ENCODE results near the gene ACAN.

Gene ACAN

GRCh38 chr15:88843334-88843733 is 40.1 kb downstream of the ACAN start:
- DNase-seq (ENCODE audit: low read depth), result no peak

GRCh38 chr15:88844749-88845386 is 41.6 kb downstream of the ACAN start:
- no peak for DNase-seq (ENCODE audit: low read depth)

GRCh38 chr15:88845616-88846015 is 42.4 kb downstream of the ACAN start:
- DNase-seq (ENCODE audit: low read depth), result no peak

GRCh38 chr15:88847144-88847543 is 43.9 kb downstream of the ACAN start:
- DNase-seq (ENCODE audit: low read depth), result no peak

- no peak for DNase-seq (ENCODE audit: low read depth)
Measured at GRCh38 chr15:88848203-88848602, 45.0 kb downstream of the ACAN start.

- DNase-seq (ENCODE audit: low read depth), result no peak
Measured at GRCh38 chr15:88849376-88850072, 46.3 kb downstream of the ACAN start.

- DNase-seq (ENCODE audit: low read depth), result no peak
Measured at GRCh38 chr15:88852476-88852875, 49.2 kb downstream of the ACAN start.

- DNase-seq (ENCODE audit: low read depth), result no peak
Measured at GRCh38 chr15:88858934-88859333, 55.7 kb downstream of the ACAN start.

GRCh38 chr15:88859550-88859949 is 56.3 kb downstream of the ACAN start:
- no peak for DNase-seq (ENCODE audit: low read depth)

- no peak for DNase-seq (ENCODE audit: low read depth)
Measured at GRCh38 chr15:88860212-88860611, 57.0 kb downstream of the ACAN start.

- DNase-seq (ENCODE audit: low read depth), result no peak
Measured at GRCh38 chr15:88863412-88863811, 60.2 kb downstream of the ACAN start.

- no peak for DNase-seq (ENCODE audit: low read depth)
Measured at GRCh38 chr15:88864861-88865497, 61.7 kb downstream of the ACAN start.

GRCh38 chr15:88865498-88866099 is 62.4 kb downstream of the ACAN start:
- no peak for DNase-seq (ENCODE audit: low read depth)

- DNase-seq (ENCODE audit: low read depth), result no peak
Measured at GRCh38 chr15:88866295-88866881, 63.2 kb downstream of the ACAN start.

- no peak for DNase-seq (ENCODE audit: low read depth)
Measured at GRCh38 chr15:88871313-88871712, 68.1 kb downstream of the ACAN start.

GRCh38 chr15:88872106-88872505 is 68.9 kb downstream of the ACAN start:
- no peak for DNase-seq (ENCODE audit: low read depth)

- DNase-seq (ENCODE audit: low read depth), result no peak
Measured at GRCh38 chr15:88872706-88873105, 69.5 kb downstream of the ACAN start.

- DNase-seq (ENCODE audit: low read depth), result no peak
Measured at GRCh38 chr15:88873786-88874185, 70.5 kb downstream of the ACAN start.

- DNase-seq (ENCODE audit: low read depth), result no peak
Measured at GRCh38 chr15:88874275-88874674, 71.0 kb downstream of the ACAN start.

- DNase-seq (ENCODE audit: low read depth), result no peak
Measured at GRCh38 chr15:88874684-88875083, 71.4 kb downstream of the ACAN start.

GRCh38 chr15:88876573-88876972 is 73.3 kb downstream of the ACAN start:
- DNase-seq (ENCODE audit: low read depth), result no peak

- DNase-seq (ENCODE audit: low read depth), result no peak
Measured at GRCh38 chr15:88877415-88877814, 74.2 kb downstream of the ACAN start.

GRCh38 chr15:88877906-88878305 is 74.7 kb downstream of the ACAN start:
- no peak for DNase-seq (ENCODE audit: low read depth)
